ENCODE data around the gene MRPS16. TPM values are rescaled to one million over a fixed set of nuclear protein-coding genes. Genes with fewer than 3 reads are reported as not detected.
A peak's percentile ranks its signal among the peaks of the same experiment; 100 is the strongest.

MRPS16 gene
- total and polyA plus RNA-seq, 7 donors = 82.2 to 132 (median 128) TPM

GRCh38 chr10:73246322-73246645, 6.2 kb downstream of the MRPS16 start:
- Histone ChIP-seq H3K4me1 (peaks cover 28% of the 10 kb centered on the region), H3K36me3 (ENCODE audit: insufficient read depth in 1 of 2, low read depth in 1 of 2) (peaks cover 8 to 74% of the 10 kb centered on the region in 2 donors)
- intact Hi-C loops (cut with DNase I) = loop anchor here in 1 of 2 donors (5.0 kb wide), 1 partner anchor 251 kb away; the partner anchor contains the start of gene PPP3CB

DNA sequence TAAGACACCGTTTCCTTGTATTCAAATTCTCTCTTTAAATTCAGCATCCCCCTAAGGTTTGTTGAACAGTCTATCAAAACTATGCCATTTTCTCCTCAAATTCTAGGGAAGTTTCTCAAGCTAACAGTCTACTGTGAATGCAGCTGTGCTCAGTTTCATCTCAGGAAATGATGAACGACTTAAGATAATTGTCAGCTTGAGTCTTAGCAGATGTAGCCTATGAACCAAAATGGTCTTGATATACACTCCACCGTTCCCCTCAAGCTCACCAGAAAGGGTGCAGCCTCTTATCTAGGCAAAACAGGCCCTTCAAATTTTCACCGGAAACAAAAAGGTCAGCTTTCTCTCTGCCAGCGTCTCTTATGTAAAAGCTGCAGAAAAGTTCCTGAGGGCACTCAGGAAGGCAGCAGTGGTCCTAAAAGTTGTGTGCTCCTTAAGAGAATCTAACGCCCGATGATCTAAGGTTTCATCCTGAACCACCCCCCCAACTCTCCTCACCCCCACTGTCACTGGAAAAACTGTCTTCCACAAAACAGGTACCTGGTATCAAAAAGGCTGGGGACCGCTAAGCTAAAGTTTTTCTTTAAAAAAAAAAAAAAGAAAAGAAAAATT, 7.5 kb downstream of the MRPS16 start:
- Histone ChIP-seq H3K4me3 (no peak overlapping the region), H3K27ac (no peak overlapping the region), H3K9me3 (no peaks in the 10 kb centered on the region), H3K27me3 (ENCODE audit: insufficient read depth in 3 of 3, low read length in 2 of 3) (no peaks in the 10 kb centered on the region), H3K36me3 (ENCODE audit: insufficient read depth in 1 of 2, low read depth in 1 of 2) (peaks cover 8 to 76% of the 10 kb centered on the region in 2 donors), H3K4me1 (peaks cover 19% of the 10 kb centered on the region)
- intact Hi-C loops (cut with DNase I) = loop anchor here in 1 of 2 donors (5.0 kb wide), 1 partner anchor 252 kb away; the partner anchor contains the start of gene PPP3CB
- ATAC-seq (no peak), DNase-seq (no peak)
- 67 to 75% (median 71%) methylated on average over 8 of the region's 8 CpGs for WGBS, 3 donors
- TF ChIP-seq CTCF (IDR thresholded peaks at IDR 0.05) = no peak

More at GRCh38 chr10:73246322-73246645, 6.2 kb downstream of the MRPS16 start:
- no peaks in the 10 kb centered on the region for H3K27me3 ChIP-seq (ENCODE audit: insufficient read depth in 3 of 3, low read length in 2 of 3)
- peak overlapping the region; percentile 82 for H3K4me3 ChIP-seq
- peak overlapping the region; percentile 85 for H3K27ac ChIP-seq
- H3K9me3 ChIP-seq = no peaks in the 10 kb centered on the region
- 4 to 7% (median 6%) methylated on average over 8 of the region's 8 CpGs for WGBS, 3 donors
- ATAC-seq (no peak), DNase-seq (no peak)
- no peak for TF ChIP-seq CTCF (IDR thresholded peaks at IDR 0.05)

- ATAC-seq (no peak), DNase-seq (no peak)
- intact Hi-C loops (cut with DNase I) = no loop called here
- TF ChIP-seq CTCF (IDR thresholded peaks at IDR 0.05) = no peak
- Histone ChIP-seq H3K27ac (no peak overlapping the region), H3K9me3 (no peaks in the 10 kb centered on the region), H3K4me1 (no peaks in the 10 kb centered on the region), H3K4me3 (no peak overlapping the region), H3K27me3 (ENCODE audit: insufficient read depth in 3 of 3, low read length in 2 of 3) (no peaks in the 10 kb centered on the region), H3K36me3 (ENCODE audit: insufficient read depth in 1 of 2, low read depth in 1 of 2) (peaks cover 4 to 91% of the 10 kb centered on the region in 2 donors)
- WGBS, 3 donors = 92 to 98% (median 92%) methylated on average over 2 of the region's 2 CpGs
Measured at GRCh38 chr10:73239908-73240307, 12.5 kb downstream of the MRPS16 start.

- peaks cover 4 to 91% of the 10 kb centered on the region in 2 donors for H3K36me3 ChIP-seq (ENCODE audit: insufficient read depth in 1 of 2, low read depth in 1 of 2)
Measured at GRCh38 chr10:73238990-73239566, 13.4 kb downstream of the MRPS16 start.

More at GRCh38 chr10:73238990-73239566, 13.4 kb downstream of the MRPS16 start:
- DNase-seq (no peak), ATAC-seq (no peak)
- Histone ChIP-seq H3K4me3 (no peak overlapping the region), H3K4me1 (no peaks in the 10 kb centered on the region), H3K27me3 (ENCODE audit: insufficient read depth in 3 of 3, low read length in 2 of 3) (no peaks in the 10 kb centered on the region), H3K9me3 (no peaks in the 10 kb centered on the region), H3K27ac (no peak overlapping the region)
- intact Hi-C loops (cut with DNase I) = no loop called here
- WGBS, 3 donors = 91 to 96% (median 94%) methylated on average over 5 of the region's 5 CpGs
- no peak for TF ChIP-seq CTCF (IDR thresholded peaks at IDR 0.05)

Measured in psoas muscle (tissue), 8 donors.